ENCODE data around the gene ST6GAL2. TPM values are rescaled to one million over a fixed set of nuclear protein-coding genes. Genes with fewer than 3 reads are reported as not detected.

ST6GAL2 gene
- polyA plus RNA-seq, 1 donor (not counting 4 experiments of a cell fraction or from before 2014, with no cell fraction given) = 0.14 TPM

DNA sequence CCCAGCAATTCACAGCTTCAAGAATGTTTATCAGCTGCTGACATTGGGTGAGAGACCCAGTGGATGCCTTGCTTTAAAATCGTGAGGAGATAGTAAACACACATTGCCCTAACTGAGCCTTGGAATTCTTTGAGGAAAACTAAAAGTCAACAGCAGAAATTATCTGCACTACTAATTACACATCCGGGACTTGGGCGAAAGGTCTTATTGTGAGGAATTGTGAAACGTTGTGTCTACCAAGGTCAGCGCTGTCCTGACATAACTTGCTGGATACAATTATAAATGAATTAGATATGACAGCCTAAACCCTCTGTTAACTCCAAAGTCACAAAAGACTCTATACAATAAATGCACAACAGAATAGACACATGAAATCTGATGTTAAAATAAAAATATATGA is 121.4 kb downstream of the ST6GAL2 start:
- no peak overlapping the region for H3K4me2 ChIP-seq (ENCODE audit: control insufficient read depth, extremely low read depth, insufficient read depth, low read depth, low read length)
- H3K9me3 ChIP-seq (ENCODE audit: control insufficient read depth, low read depth, low read length) = no peaks in the 10 kb centered on the region
- H3K27me3 ChIP-seq (ENCODE audit: control insufficient read depth, extremely low read depth, insufficient read depth, low read length) = no peaks in the 10 kb centered on the region
- no peak overlapping the region for H3K4me3 ChIP-seq (ENCODE audit: control insufficient read depth in 2 of 3, extremely low read depth in 1 of 3, insufficient read depth in 2 of 3, low read depth in 1 of 3, low read length in 3 of 3)
- H3K4me1 ChIP-seq (ENCODE audit: control insufficient read depth, extremely low read depth, insufficient read depth, low read length) = no peaks in the 10 kb centered on the region
- TF ChIP-seq EZH2 (IDR thresholded peaks at IDR 0.05; ENCODE audit: low read length) = no peak
- no peak for TF ChIP-seq CTCF (optimal IDR thresholded peaks at IDR 0.05 in 1 of 3, IDR thresholded peaks at IDR 0.05 in 1 of 3, conservative IDR thresholded peaks at IDR 0.05 in 1 of 3; ENCODE audit: extremely low read depth in 1 of 3, insufficient read depth in 2 of 3, low read length in 3 of 3)
- H4K20me1 ChIP-seq (ENCODE audit: control insufficient read depth, extremely low read depth, insufficient read depth, low read length) = no peaks in the 10 kb centered on the region
- DNase-seq (ENCODE audit: low read depth, low spot score) (no peak), FAIRE-seq (no peak)
- H2AFZ ChIP-seq (ENCODE audit: control insufficient read depth, low read length) = no peak overlapping the region
- no peak overlapping the region for H3K9ac ChIP-seq (ENCODE audit: control insufficient read depth, extremely low read depth, insufficient read depth, low read length)
- dilution Hi-C loops (cut with MboI; ENCODE audit: extremely low pct_ligation_motif_present, low sequenced_read_pairs) = no loop called here
- no peaks in the 10 kb centered on the region for H3K36me3 ChIP-seq (ENCODE audit: control insufficient read depth in 2 of 2, extremely low read depth in 1 of 2, insufficient read depth in 2 of 2, low read length in 2 of 2)
- H3K27ac ChIP-seq (ENCODE audit: control insufficient read depth, insufficient read depth, low read length) = no peak overlapping the region
- no peaks in the 10 kb centered on the region for H3K79me2 ChIP-seq (ENCODE audit: control insufficient read depth, insufficient read depth, low read length)
- H3K9me1 ChIP-seq (ENCODE audit: control insufficient read depth, extremely low read depth, insufficient read depth, low read length) = no peaks in the 10 kb centered on the region

DNA sequence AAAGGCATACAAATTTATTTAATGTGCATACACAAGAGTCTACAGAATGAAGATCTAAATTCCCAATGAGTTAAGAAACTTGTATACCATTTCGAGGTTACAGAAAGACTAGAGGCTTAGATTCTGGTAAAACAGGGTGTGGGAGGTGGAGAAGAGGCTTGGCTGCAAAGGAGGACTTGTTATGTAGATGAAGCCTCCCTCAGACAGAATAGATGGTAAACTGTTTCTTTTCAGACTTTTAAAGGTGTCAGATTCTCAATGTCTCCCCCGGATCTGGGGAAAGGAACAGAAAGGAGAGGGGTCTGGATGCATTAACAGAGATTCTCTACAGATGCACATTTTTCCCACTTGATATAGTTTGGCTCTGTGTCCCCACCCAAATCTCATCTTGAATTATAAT is 126.0 kb downstream of the ST6GAL2 start:
- Histone ChIP-seq H3K79me2 (ENCODE audit: control insufficient read depth, insufficient read depth, low read length) (no peaks in the 10 kb centered on the region), H3K36me3 (ENCODE audit: control insufficient read depth in 2 of 2, extremely low read depth in 1 of 2, insufficient read depth in 2 of 2, low read length in 2 of 2) (no peaks in the 10 kb centered on the region), H3K9me1 (ENCODE audit: control insufficient read depth, extremely low read depth, insufficient read depth, low read length) (no peaks in the 10 kb centered on the region), H3K4me2 (ENCODE audit: control insufficient read depth, extremely low read depth, insufficient read depth, low read depth, low read length) (no peak overlapping the region), H3K9me3 (ENCODE audit: control insufficient read depth, low read depth, low read length) (no peaks in the 10 kb centered on the region), H3K27ac (ENCODE audit: control insufficient read depth, insufficient read depth, low read length) (no peak overlapping the region), H3K9ac (ENCODE audit: control insufficient read depth, extremely low read depth, insufficient read depth, low read length) (no peak overlapping the region), H4K20me1 (ENCODE audit: control insufficient read depth, extremely low read depth, insufficient read depth, low read length) (no peaks in the 10 kb centered on the region), H3K4me3 (ENCODE audit: control insufficient read depth in 2 of 3, extremely low read depth in 1 of 3, insufficient read depth in 2 of 3, low read depth in 1 of 3, low read length in 3 of 3) (no peak overlapping the region), H3K27me3 (ENCODE audit: control insufficient read depth, extremely low read depth, insufficient read depth, low read length) (no peaks in the 10 kb centered on the region), H2AFZ (ENCODE audit: control insufficient read depth, low read length) (no peak overlapping the region), H3K4me1 (ENCODE audit: control insufficient read depth, extremely low read depth, insufficient read depth, low read length) (no peaks in the 10 kb centered on the region)
- no peak for TF ChIP-seq CTCF (optimal IDR thresholded peaks at IDR 0.05 in 1 of 3, IDR thresholded peaks at IDR 0.05 in 1 of 3, conservative IDR thresholded peaks at IDR 0.05 in 1 of 3; ENCODE audit: extremely low read depth in 1 of 3, insufficient read depth in 2 of 3, low read length in 3 of 3)
- TF ChIP-seq EZH2 (IDR thresholded peaks at IDR 0.05; ENCODE audit: low read length) = no peak
- dilution Hi-C loops (cut with MboI; ENCODE audit: extremely low pct_ligation_motif_present, low sequenced_read_pairs) = no loop called here
- DNase-seq (ENCODE audit: low read depth, low spot score) (no peak), FAIRE-seq (no peak)

All from keratinocyte (primary cell).